Epithelial cell of proximal tubule (primary cell): ENCODE results near the gene CENPN. TPM values are rescaled to one million over a fixed set of nuclear protein-coding genes. Genes with fewer than 3 reads are reported as not detected.

ENCODE experiments used
- DNase-seq: peaks from one replicate; pipeline ENCODE4 v3.0.0-alpha.2; 2011; ENCODE audit warnings: low read depth
- H3K4me3 ChIP-seq: 2 replicates; pipeline ENCODE4 v1.5.1; 2011; ENCODE audit warnings: low read depth, mild to moderate bottlenecking, low read length
- CTCF ChIP-seq: conservative IDR thresholded peaks from 2 replicates; pipeline ENCODE4 v1.5.1; 2012; ENCODE audit warnings: low read depth, mild to moderate bottlenecking, low read length
- total RNA-seq: library from RNA; depleted of rRNA; stranded (reverse); fragments of >200 nt; gene quantifications from 2 replicates; pipeline ENCODE4 v1.2.3, GENCODE V29; 2015

The CENPN gene
- total RNA-seq, 1 donor from 2014 or later = 49.2 TPM

- DNase-seq = no peak
- no peak for TF ChIP-seq CTCF
- H3K4me3 ChIP-seq = no peak overlapping the region
Observed at GRCh38 chr16:81026429-81026828, 19.4 kb downstream of the CENPN start.

- no peak for TF ChIP-seq CTCF
Observed at GRCh38 chr16:81029930-81030604, 23.1 kb downstream of the CENPN start.

GRCh38 chr16:81035398-81035974 lies 28.5 kb downstream of the CENPN start, which contains the start of gene ATMIN:
ATMIN (plus strand) TSS chr16:81035842; CDS start chr16:81035871, 29 bp downstream.
- no peak for DNase-seq
- TF ChIP-seq CTCF = peak; percentile 97
- H3K4me3 ChIP-seq = peak within 1 kb of the TSS; percentile 78

More at GRCh38 chr16:81029930-81030604, 23.1 kb downstream of the CENPN start:
- DNase-seq = no peak
- H3K4me3 ChIP-seq = no peak overlapping the region

- DNase-seq = no peak
- peak overlapping the region; percentile 78 for H3K4me3 ChIP-seq
Observed at GRCh38 chr16:81035975-81036750, 29.1 kb downstream of the CENPN start.

GRCh38 chr16:81036751-81037350 lies 29.8 kb downstream of the CENPN start:
- no peak for TF ChIP-seq CTCF
- no peak for DNase-seq
- peak overlapping the region; percentile 78 for H3K4me3 ChIP-seq

More at GRCh38 chr16:81035975-81036750, 29.1 kb downstream of the CENPN start:
- no peak for TF ChIP-seq CTCF

- DNase-seq = no peak
- no peak overlapping the region for H3K4me3 ChIP-seq
- no peak for TF ChIP-seq CTCF
Observed at GRCh38 chr16:81040131-81040530, 33.1 kb downstream of the CENPN start.
